Left ventricle myocardium inferior (tissue), 1 donor: Measurements from ENCODE around the gene SEMA3D. TPM values are rescaled to one million over a fixed set of nuclear protein-coding genes. Genes with fewer than 3 reads are reported as not detected.

Experiments
- DNase-seq: peaks from one replicate; pipeline ENCODE4 v3.0.0-alpha.2; 2020
- H3K27ac ChIP-seq: fragments of 200-600 bp; replicated peaks from 2 replicates; pipeline ENCODE4 v1.8.0; 2021
- H3K27me3 ChIP-seq: fragments of 200-600 bp; 2 replicates; pipeline ENCODE4 v1.8.0; 2021; ENCODE audit warnings: low read depth
- H3K36me3 ChIP-seq: fragments of 200-600 bp; 2 replicates; pipeline ENCODE4 v1.8.0; 2021
- H3K4me1 ChIP-seq: fragments of 200-600 bp; 2 replicates; pipeline ENCODE4 v1.8.0; 2021
- H3K4me3 ChIP-seq: fragments of 200-600 bp; 2 replicates; pipeline ENCODE4 v1.8.0; 2021; ENCODE audit warnings: mild to moderate bottlenecking, moderate library complexity
- H3K9me3 ChIP-seq: fragments of 200-600 bp; replicated peaks from 2 replicates; pipeline ENCODE4 v1.8.0; 2021
- intact Hi-C: fragments of 100-400 bp; cut with micrococcal nuclease; formaldehyde crosslinking; loops from one replicate; pipeline ENCODE4 v1.11.0; 2022
- total RNA-seq: library from RNA; stranded (reverse); fragmentation: NEBNext Ultra II Directional; extraction: Animal tissue kit (Norgen Biotek cat#: 25700); gene quantifications from one replicate; pipeline ENCODE4 v1.2.1, GENCODE V29; 2021
- TF ChIP-seq, protein P1 (sequence below): fragments of 200-600 bp; IDR thresholded peaks from 2 replicates; pipeline ENCODE4 v1.8.0; 2021; ENCODE audit warnings: antibody characterized with exemption, mild to moderate bottlenecking, borderline replicate concordance
- donor health status: DM: no; HTN: yes; CAD: no; lungs with severe emphysema.

The SEMA3D gene
- total RNA-seq, 1 donor from 2014 or later = 1.8 TPM

DNA sequence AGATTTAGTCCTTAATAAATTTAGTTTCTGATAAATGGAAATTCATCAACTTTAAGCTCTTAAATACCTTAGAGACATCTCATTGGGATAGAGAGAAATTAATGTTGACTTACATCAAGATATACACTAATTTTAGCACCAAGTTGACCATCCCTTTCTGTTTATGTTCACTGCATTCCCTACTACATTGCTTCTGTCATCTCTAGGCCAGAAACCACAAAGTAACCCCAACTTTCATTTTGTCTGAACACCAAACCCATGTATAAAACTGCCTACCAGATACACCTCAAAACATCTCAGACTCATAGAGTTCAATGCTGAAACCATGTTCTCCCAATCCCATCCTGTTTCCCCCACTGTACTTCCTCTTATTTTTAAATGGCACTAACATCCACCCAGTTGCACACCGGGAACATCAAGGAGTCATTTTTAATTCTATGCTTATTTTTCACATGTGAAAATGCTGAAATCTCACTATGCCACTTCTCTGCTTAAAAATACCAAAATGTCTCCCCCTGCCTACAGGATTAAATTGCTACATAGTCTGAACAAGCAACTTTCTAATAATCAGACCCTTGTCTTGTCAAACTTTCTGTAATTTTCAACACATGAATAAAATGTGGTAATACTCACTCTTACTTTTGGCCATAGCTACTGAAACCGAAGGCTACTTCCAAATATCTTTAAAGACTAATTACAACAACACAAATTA lies 201.6 kb downstream of the SEMA3D start:
- Histone ChIP-seq H3K4me3 (no peak overlapping the region), H3K27ac (no peak overlapping the region), H3K9me3 (no peaks in the 10 kb centered on the region), H3K27me3 (no peaks in the 10 kb centered on the region), H3K36me3 (no peaks in the 10 kb centered on the region), H3K4me1 (no peaks in the 10 kb centered on the region)
- TF ChIP-seq, protein P1, sequence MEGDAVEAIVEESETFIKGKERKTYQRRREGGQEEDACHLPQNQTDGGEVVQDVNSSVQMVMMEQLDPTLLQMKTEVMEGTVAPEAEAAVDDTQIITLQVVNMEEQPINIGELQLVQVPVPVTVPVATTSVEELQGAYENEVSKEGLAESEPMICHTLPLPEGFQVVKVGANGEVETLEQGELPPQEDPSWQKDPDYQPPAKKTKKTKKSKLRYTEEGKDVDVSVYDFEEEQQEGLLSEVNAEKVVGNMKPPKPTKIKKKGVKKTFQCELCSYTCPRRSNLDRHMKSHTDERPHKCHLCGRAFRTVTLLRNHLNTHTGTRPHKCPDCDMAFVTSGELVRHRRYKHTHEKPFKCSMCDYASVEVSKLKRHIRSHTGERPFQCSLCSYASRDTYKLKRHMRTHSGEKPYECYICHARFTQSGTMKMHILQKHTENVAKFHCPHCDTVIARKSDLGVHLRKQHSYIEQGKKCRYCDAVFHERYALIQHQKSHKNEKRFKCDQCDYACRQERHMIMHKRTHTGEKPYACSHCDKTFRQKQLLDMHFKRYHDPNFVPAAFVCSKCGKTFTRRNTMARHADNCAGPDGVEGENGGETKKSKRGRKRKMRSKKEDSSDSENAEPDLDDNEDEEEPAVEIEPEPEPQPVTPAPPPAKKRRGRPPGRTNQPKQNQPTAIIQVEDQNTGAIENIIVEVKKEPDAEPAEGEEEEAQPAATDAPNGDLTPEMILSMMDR = no peak
- intact Hi-C loops = no loop called here
- DNase-seq = no peak

DNA sequence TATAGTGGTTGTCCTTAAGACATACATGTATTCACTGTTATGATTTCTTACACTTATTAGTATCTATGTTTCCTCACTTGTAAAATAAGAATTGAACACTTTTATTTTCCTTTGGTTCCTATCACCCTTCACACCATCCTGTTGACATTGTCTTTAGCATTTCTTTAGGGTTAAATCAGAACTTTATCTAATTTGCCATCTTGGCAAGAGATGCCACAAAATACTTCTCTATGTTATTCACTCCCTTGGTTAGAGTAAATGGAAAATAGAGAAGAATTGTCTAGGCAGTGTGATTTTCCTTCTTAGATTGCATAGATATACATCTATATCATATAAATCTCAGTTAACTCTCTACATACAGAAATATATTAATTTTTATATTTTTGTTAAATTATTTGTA lies 204.7 kb downstream of the SEMA3D start:
- no peaks in the 10 kb centered on the region for H3K4me1 ChIP-seq
- no peak overlapping the region for H3K27ac ChIP-seq
- no peaks in the 10 kb centered on the region for H3K27me3 ChIP-seq
- no peaks in the 10 kb centered on the region for H3K9me3 ChIP-seq
- H3K36me3 ChIP-seq = no peaks in the 10 kb centered on the region
- TF ChIP-seq, protein P1 = no peak
- no peak overlapping the region for H3K4me3 ChIP-seq
- DNase-seq = no peak
- intact Hi-C loops = no loop called here

DNA sequence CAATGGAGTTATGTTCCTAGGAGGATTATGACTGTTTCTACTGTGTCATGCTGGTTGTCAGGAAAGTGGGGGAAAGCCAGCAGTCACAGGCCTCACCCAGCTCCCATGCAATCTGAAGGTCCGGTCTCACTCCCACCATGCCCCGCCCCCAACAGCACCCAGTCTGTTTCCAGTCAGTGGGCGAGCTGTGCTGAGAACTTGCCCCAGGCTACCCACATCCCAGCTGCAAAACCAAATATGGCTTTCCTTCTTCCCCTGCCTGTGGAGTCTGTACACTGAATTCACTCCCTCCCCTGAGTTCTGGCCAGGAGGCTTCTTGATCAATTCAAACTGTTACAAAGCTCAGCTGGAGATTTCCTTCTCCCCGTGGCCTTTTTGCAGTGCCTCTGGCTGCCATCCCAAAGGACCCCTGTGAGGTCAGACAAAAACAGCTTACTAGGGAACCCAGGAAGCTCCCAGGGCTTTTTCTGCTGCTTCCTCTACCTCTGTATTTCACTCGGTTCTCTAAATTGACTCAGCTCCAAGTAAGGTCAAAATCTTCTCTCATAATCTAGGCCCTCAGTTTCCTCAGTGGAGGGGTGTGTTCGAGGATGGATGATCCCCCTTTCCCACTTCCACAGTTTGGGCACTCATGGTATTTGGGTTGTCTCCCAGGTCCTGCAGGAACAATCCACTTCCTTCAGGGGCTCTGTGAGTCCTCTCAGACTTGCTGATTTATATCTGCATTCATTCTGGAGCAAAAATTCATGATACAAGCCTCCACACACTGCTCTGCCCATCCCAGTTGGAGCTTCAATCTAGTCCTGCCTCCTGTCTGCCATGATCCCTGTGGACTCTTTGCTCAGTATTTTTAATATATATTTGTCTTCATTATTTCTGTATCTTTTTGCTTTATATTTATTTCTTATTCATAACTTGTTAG lies 205.5 kb downstream of the SEMA3D start:
- no peak for DNase-seq
- H3K36me3 ChIP-seq = no peaks in the 10 kb centered on the region
- no peak overlapping the region for H3K27ac ChIP-seq
- TF ChIP-seq, protein P1 = no peak
- no peaks in the 10 kb centered on the region for H3K4me1 ChIP-seq
- intact Hi-C loops = no loop called here
- H3K27me3 ChIP-seq = no peaks in the 10 kb centered on the region
- no peak overlapping the region for H3K4me3 ChIP-seq
- H3K9me3 ChIP-seq = no peaks in the 10 kb centered on the region

DNA sequence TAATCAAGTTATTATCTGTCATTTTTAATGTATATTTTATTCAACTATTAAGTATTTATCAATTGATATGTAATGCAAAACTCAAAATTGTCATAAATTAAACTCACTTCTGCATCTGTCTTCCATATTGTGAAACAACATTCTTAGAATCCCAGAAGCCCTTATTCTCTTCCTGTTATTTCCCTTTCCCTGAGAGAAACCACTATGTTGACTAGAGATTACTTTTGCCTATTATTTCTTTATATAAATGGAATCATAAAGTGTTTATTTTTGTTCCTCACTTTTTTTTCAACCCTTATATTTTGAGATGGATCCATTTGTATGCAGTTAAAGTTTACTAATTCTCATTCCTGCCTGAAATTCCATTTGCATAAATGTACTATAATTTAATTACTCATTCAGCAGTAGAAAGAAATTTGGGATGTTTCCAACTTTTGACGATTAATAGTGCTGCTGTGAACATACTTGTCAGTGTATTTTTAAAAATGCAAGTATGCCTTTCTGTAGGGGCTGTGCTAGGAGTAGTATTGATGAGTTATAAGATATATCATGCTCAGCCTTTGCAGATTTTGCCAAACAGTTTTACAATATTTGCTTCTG lies 211.2 kb downstream of the SEMA3D start:
- no peak overlapping the region for H3K4me3 ChIP-seq
- H3K9me3 ChIP-seq = no peaks in the 10 kb centered on the region
- no peaks in the 10 kb centered on the region for H3K36me3 ChIP-seq
- H3K4me1 ChIP-seq = peaks cover 12% of the 10 kb centered on the region
- no peak overlapping the region for H3K27ac ChIP-seq
- intact Hi-C loops = no loop called here
- TF ChIP-seq, protein P1 = no peak
- DNase-seq = no peak
- no peaks in the 10 kb centered on the region for H3K27me3 ChIP-seq

DNA sequence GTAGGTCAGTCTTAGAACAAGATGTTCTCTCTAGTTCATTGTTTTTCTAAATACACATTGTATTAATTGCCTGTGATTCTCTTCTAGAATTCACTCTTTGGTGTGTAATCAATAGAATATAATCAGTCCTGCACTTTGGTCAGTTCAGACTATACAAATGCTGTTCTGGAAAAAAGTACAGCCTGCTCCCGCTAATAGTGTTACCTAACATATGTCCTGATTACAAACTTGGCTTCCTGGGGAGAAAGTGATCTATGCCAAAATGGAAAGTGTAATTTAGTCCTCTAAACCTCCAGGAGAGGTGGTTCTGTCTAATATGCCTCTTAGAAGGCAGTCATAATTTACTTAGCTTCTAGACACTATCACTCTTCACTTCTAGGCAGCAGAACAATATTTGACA lies 215.5 kb downstream of the SEMA3D start:
- Histone ChIP-seq H3K36me3 (no peaks in the 10 kb centered on the region), H3K27me3 (no peaks in the 10 kb centered on the region), H3K27ac (no peak overlapping the region), H3K9me3 (no peaks in the 10 kb centered on the region), H3K4me3 (no peak overlapping the region), H3K4me1 (peaks cover 15% of the 10 kb centered on the region)
- TF ChIP-seq, protein P1 = no peak
- intact Hi-C loops = no loop called here
- DNase-seq = no peak
